ENCODE measurements around the gene SHLD2.
"Not testable (repeated sequence)": the region's sequence is repeated elsewhere in the genome, so short reads cannot be mapped to it uniquely, and the experiment has no call there.

SHLD2 gene

DNA sequence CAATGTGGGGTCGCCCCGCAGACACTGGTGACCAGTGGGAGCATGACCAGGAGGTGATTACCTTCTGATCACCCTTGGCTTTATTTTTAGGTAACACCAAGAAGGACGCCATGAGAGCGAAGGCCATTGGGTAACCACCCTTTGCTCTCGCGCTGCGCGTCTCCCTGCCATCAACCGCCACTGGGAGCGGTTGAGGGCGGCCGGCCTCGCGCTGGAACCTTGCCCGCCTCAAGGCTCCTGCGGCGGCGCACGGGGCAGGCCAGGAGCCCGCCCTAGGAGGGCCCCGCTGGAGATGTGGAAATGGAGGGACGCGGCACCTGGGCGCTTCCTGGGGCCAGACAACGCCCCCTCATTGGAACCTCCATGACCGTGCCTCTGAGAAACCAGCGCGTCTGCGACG is 127.8 kb downstream of the SHLD2 start:
- not testable (repeated sequence) for DNase-seq

DNA sequence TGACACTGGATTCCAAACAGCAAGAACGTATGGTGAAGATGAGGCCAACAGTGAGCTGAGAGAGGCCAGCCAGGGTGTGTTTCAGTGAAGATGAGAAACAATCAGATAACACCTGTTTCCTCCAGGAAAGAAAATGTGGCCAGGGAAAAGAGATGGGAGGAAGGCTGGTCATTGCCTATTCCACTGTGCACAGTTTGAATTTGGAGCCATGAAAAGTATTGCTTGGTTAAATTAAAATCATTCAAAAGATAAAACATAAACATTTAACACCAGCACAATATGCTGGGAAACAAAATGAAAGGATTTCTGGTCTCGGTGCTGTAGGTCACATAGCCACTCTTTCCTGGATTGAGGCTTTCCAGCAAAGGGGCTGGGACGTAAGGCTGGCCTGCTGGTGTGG is 130.1 kb downstream of the SHLD2 start, which contains the start of gene NUTM2A:
NUTM2A (plus strand) TSS at position 301 of the 400 bp plus-strand sequence. CDS start 383 bp downstream, outside the sequence.
- DNase-seq, result not testable (repeated sequence)

DNA sequence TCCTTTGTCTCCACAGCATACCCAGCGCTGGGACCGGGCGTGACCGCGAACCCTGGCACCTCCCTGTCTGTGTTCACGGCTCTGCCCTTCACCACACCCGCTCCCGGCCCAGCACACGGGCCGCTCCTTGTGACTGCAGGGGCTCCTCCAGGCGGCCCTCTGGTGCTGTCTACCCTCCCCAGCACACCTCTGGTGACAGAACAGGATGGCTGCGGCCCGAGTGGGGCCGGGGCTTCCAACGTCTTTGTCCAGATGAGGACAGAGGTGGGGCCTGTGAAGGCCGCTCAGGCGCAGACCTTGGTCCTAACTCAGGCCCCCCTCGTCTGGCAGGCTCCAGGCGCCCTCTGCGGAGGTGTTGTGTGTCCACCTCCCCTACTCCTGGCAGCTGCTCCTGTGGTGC is 133.2 kb downstream of the SHLD2 start:
- not testable (repeated sequence) for DNase-seq

DNA sequence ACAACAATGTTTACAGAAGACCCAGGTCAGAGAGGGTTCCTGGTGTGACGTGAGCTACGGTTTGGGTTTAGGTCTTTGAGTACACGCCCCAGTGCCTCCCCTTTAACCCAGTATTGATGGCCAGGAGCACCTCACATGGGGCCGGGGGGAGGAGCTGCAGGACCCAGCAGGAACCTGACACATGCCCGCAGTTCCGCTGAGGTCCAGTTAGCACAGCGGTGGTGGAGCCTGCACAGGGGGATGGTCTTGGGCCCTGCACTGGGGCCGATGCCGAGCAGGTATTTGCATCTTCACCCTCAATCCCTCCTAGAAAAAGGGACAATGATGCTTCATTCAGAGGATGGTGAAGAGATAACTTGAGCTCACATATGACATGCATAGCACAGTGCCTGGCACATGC is 134.2 kb downstream of the SHLD2 start:
- not testable (repeated sequence) for DNase-seq

DNA sequence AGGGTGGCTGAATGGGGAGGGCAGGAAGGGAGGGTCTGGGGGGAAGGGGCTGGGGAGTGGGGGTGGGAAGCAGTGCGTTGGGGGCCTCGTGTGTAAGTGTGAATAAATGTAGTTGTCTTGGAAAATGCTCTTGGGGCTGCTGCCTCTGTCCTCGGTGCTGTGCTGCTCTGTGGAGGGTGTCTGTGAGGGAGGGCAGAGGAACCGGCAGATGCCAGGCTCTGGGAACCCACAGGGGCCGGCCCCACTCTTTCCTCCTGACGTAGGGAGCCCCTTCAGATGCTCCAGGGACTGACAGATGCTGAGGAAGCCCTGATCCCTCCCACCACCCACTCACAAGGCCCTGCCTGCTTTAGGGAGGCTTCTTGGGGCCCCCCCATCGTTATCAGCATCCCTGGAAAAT is 139.8 kb downstream of the SHLD2 start:
- DNase-seq, result not testable (repeated sequence)

DNA sequence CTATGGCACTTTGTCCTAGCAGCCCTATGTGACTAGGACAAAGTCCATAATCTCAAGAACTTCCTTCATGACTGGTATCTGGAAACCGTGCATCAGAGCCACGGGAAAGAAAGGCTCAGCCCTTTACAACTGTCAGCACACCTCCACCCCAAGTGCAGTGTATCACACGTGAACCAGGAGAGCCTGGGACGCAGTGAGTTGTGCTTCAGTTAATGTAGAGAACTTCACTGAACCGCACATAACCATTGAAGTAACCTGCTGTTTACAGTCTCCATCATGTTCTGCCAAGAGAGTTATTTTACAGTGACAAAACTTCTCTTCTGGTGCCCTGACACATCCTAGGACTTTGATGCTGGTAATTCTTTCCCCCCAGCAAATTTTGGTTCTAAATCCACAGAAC is 142.2 kb downstream of the SHLD2 start:
- not testable (repeated sequence) for DNase-seq

DNA sequence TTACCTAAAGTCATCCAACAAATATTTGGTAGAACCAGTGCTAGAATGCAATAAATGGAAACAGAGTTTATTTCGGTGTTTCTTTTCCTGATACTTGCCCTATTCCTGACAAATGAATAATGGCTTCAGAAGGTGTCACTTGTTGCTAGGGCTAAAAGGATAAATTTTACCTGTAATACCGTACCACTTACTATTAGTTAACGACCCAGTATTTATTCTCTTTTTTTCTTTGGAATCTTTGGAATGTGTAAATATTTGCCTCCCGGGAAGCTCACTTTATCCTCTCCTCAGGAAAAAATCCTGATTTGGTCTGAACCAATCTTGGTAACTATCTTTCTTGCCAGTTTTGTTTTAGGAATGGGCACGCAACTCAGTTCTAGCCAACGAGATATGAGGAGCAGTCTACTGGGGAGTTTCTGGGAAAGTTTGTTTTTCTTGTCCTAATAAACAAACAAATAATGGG is 144.4 kb downstream of the SHLD2 start:
- DNase-seq, result not testable (repeated sequence)

All from midbrain (tissue), 1 donor.